NCI-H748 (cell line): ENCODE results near the gene RPL26.
"Not testable (repeated sequence)": the region's sequence is repeated elsewhere in the genome, so short reads cannot be mapped to it uniquely, and the experiment has no call there.

Experiments used
- DNase-seq: peaks from one replicate; lab custom pipeline; 2025; ENCODE audit not compliant: unreplicated experiment; lab: John Stamatoyannopoulos, UW

Gene RPL26

GRCh38 chr17:8397636-8398035, 14.6 kb upstream of the RPL26 start, which contains the start of gene RNF222:
Gene RNF222 (minus strand): TSS chr17:8397827. CDS start chr17:8393461, 4,366 bp downstream.
- DNase-seq: peak; percentile 50

- not testable (repeated sequence) for DNase-seq
Measured at GRCh38 chr17:8394497-8394896, 11.5 kb upstream of the RPL26 start.

- peak; percentile 12 for DNase-seq
Measured at GRCh38 chr17:8393470-8394231, 10.7 kb upstream of the RPL26 start.

- no peak for DNase-seq
Measured at GRCh38 chr17:8392674-8393469, 9.9 kb upstream of the RPL26 start.

- DNase-seq: no peak
Measured at GRCh38 chr17:8392274-8392673, 9.3 kb upstream of the RPL26 start.

- DNase-seq: no peak
Measured at GRCh38 chr17:8391711-8392110, 8.7 kb upstream of the RPL26 start.

GRCh38 chr17:8387914-8388651, 5.1 kb upstream of the RPL26 start:
- DNase-seq: no peak

- DNase-seq: no peak
Measured at GRCh38 chr17:8386841-8387240, 3.8 kb upstream of the RPL26 start.

GRCh38 chr17:8384801-8385378, 1.9 kb upstream of the RPL26 start:
- no peak for DNase-seq

- DNase-seq: no peak
Measured at GRCh38 chr17:8382880-8383142, 182 bp downstream of the RPL26 start.

GRCh38 chr17:8382052-8382879, 727 bp downstream of the RPL26 start:
- peak; percentile 65 for DNase-seq

GRCh38 chr17:8380049-8380448, 2.9 kb downstream of the RPL26 start:
- DNase-seq: no peak

GRCh38 chr17:8378117-8378516, 4.9 kb downstream of the RPL26 start:
- not testable (repeated sequence) for DNase-seq

GRCh38 chr17:8377422-8377821, 5.6 kb downstream of the RPL26 start:
- DNase-seq: no peak

- peak; percentile 95 for DNase-seq
Measured at GRCh38 chr17:8376271-8377067, 6.5 kb downstream of the RPL26 start, which contains the start of gene KRABD2. Gene KRABD2 (minus strand): TSS chr17:8376704.

GRCh38 chr17:8375738-8376259, 7.2 kb downstream of the RPL26 start:
- peak; percentile 76 for DNase-seq

GRCh38 chr17:8373856-8374255, 9.1 kb downstream of the RPL26 start:
- DNase-seq: not testable (repeated sequence)

GRCh38 chr17:8372422-8372821, 10.6 kb downstream of the RPL26 start:
- no peak for DNase-seq

GRCh38 chr17:8371786-8372185, 11.2 kb downstream of the RPL26 start:
- no peak for DNase-seq
